Cardiac fibroblast (primary cell): ENCODE results near the gene VKORC1.

Source experiments
- DNase-seq, 2 donors: peaks; one replicate each; pipeline versions ENCODE4 v3.0.0 to v3.0.0-alpha.2; 2010; ENCODE audit warnings: low read depth in 2 of 2
- H3K4me3 ChIP-seq, 2 donors: replicated peaks in 1 of 2; 1 replicate in 1 of 2; 2 replicates in 1 of 2; pipeline ENCODE4 v1.5.1; 2011; ENCODE audit warnings: low read depth in 2 of 2, low read length in 2 of 2, mild to moderate bottlenecking in 2 of 2, moderate library complexity in 1 of 2
- TF ChIP-seq, protein P1 (sequence below): IDR thresholded peaks from one replicate; pipeline ENCODE4 v1.5.1; 2011; ENCODE audit warnings: low read depth, mild to moderate bottlenecking, low read length, inconsistent platforms

The VKORC1 gene

DNA sequence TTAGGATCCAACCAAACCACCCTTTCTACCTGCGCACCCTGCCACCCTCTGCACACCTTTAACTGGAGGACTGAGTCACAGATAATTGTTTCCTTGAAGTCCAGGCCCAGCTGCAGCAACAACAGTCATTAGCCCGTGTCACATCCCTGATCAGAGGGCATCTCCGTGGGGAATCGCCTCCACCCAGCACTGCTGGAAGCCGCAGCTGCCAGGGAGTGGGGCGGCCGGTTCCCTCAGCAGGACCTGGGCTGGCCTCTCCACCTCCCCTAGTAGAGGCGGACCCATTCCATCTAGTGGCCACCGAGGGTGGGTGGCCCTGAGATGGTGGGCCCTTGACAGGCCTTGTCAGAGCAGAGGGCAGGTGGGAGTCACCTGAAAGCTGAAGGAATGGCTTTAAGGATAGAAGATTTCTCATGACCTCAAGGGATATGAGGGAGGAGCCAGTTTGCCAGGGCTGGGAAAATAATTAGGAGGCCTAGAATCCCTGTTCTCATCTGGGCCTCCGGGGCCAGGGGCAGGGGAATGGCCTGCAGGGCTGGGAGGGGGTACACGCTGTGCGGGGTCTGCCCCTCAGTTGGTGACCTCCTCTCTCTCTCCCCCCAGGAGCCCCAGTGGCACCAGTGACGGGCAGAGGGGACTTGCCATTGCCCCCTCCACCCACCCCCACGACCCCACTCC lies 12.1 kb downstream of the VKORC1 start:
- H3K4me3 ChIP-seq: no peak overlapping the region
- TF ChIP-seq, protein P1, sequence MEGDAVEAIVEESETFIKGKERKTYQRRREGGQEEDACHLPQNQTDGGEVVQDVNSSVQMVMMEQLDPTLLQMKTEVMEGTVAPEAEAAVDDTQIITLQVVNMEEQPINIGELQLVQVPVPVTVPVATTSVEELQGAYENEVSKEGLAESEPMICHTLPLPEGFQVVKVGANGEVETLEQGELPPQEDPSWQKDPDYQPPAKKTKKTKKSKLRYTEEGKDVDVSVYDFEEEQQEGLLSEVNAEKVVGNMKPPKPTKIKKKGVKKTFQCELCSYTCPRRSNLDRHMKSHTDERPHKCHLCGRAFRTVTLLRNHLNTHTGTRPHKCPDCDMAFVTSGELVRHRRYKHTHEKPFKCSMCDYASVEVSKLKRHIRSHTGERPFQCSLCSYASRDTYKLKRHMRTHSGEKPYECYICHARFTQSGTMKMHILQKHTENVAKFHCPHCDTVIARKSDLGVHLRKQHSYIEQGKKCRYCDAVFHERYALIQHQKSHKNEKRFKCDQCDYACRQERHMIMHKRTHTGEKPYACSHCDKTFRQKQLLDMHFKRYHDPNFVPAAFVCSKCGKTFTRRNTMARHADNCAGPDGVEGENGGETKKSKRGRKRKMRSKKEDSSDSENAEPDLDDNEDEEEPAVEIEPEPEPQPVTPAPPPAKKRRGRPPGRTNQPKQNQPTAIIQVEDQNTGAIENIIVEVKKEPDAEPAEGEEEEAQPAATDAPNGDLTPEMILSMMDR: no peak
- DNase-seq: no peak

DNA sequence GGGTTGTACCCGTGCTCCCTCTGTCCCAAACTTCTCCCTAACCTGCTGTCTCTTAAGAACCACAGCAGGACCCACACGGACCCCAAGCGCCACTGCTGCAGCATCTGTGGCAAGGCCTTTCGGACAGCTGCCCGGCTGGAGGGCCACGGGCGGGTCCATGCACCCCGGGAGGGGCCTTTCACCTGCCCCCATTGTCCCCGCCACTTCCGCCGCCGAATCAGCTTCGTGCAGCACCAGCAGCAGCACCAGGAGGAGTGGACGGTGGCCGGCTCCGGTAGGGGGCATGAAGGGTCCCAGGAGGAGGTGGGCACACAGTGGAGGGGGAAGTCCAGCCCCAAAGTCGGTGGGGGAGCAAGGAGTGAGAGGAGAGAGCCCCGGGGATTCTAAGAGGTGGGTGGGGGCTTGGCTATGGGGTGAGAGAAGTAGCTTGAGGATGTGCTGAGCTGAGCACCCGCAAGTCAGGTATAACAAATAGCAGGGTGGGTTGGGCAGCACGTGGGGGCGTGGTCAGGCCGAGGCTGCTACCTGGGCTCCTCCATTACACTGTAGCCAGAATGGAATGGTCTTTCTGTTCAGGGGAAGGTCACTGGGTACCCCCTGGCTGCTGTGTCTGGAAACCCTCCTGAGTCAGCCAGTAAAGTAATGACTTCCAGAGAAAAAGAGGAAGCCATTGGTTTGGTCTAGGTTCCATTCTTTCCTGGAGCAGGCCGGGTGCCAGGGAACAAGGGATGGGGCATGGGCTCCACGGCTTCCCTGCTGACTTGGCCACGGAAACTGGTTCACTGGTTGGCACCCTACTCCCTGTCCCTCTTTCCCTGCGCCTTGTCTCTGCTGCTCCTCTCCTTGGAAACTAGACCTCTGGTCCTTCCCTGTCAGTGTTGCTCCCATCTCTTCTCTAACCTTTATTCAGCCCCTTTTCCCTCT lies 12.9 kb downstream of the VKORC1 start:
- DNase-seq: no peak
- TF ChIP-seq, protein P1: no peak
- no peak overlapping the region for H3K4me3 ChIP-seq

DNA sequence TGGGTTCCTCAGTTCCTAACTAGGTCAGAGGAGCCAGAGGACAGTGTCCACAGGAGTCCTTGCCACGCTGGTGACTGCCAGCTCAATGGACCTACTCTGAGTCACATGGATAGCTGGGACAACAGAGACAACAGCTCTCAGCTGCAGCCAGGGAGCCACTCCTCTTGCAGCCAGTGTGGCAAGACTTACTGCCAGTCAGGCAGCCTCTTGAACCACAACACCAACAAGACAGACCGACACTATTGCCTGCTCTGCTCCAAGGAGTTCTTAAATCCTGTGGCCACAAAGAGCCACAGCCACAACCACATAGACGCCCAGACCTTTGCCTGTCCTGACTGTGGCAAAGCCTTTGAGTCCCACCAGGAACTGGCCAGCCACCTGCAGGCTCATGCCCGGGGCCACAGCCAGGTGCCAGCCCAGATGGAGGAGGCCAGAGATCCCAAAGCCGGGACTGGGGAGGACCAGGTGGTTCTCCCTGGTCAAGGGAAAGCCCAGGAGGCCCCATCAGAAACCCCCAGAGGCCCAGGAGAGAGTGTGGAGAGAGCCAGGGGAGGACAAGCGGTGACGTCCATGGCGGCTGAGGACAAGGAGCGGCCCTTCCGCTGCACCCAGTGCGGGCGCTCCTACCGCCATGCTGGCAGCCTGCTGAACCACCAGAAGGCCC lies 13.7 kb downstream of the VKORC1 start:
- TF ChIP-seq, protein P1: no peak
- DNase-seq: no peak
- H3K4me3 ChIP-seq: no peak overlapping the region

DNA sequence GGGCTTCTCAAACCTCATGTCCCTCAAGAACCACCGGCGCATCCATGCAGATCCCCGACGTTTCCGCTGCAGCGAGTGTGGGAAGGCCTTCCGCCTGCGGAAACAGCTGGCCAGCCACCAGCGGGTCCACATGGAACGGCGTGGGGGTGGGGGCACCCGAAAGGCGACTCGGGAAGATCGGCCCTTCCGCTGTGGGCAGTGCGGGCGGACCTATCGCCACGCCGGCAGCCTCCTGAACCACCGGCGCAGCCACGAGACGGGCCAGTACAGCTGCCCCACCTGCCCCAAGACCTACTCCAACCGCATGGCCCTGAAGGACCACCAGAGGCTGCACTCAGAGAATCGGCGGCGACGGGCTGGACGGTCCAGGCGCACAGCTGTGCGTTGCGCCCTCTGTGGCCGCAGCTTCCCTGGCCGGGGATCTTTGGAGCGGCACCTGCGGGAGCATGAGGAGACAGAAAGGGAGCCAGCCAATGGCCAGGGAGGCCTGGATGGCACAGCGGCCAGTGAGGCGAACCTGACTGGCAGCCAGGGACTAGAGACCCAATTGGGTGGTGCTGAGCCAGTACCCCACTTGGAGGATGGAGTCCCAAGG lies 14.5 kb downstream of the VKORC1 start:
- DNase-seq: no peak
- TF ChIP-seq, protein P1: no peak
- no peak overlapping the region for H3K4me3 ChIP-seq

DNA sequence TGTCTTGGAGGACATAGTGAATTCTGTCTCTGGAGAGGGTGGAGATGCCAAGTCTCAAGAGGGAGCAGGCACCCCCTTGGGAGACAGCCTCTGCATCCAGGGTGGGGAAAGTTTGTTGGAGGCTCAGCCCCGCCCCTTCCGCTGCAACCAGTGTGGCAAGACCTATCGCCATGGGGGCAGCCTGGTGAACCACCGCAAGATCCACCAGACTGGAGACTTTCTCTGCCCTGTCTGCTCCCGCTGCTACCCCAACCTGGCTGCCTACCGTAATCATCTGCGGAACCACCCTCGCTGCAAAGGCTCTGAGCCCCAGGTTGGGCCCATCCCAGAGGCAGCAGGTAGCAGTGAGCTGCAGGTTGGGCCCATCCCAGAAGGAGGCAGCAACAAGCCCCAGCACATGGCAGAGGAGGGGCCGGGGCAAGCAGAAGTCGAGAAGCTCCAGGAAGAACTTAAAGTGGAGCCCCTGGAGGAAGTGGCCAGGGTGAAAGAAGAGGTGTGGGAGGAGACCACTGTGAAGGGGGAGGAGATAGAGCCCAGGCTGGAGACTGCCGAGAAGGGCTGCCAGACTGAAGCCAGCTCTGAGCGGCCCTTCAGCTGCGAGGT lies 15.2 kb downstream of the VKORC1 start:
- no peak overlapping the region for H3K4me3 ChIP-seq
- TF ChIP-seq, protein P1: no peak
- DNase-seq: no peak

DNA sequence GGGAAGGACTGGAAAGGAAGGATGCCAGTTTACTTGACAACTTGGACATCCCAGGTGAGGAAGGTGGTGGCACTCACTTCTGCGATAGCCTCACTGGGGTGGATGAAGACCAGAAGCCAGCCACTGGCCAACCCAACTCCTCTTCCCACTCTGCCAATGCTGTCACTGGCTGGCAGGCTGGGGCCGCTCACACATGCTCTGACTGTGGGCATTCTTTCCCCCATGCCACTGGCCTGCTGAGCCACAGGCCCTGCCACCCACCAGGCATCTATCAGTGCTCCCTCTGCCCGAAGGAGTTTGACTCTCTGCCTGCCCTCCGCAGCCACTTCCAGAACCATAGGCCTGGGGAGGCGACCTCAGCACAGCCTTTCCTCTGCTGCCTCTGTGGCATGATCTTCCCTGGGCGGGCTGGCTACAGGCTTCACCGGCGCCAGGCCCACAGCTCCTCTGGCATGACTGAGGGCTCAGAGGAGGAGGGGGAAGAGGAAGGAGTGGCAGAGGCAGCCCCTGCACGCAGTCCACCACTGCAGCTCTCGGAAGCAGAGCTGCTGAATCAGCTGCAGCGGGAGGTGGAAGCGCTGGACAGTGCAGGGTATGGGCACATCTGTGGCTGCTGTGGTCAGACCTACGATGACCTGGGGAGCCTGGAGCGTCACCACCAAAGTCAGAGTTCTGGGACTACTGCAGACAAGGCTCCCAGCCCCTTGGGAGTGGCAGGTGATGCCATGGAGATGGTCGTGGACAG lies 15.8 kb downstream of the VKORC1 start:
- TF ChIP-seq, protein P1: no peak
- no peak for DNase-seq
- no peak overlapping the region for H3K4me3 ChIP-seq
